HCT116 (cell line): ENCODE measurements around the gene MOK. TPM values are rescaled to one million over a fixed set of nuclear protein-coding genes. Genes with fewer than 3 reads are reported as not detected.

Source experiments
- ATAC-seq: fragments of 200-7000 bp; cut with Tn5 transposase; 2 replicates; pipeline ENCODE4 v1.9.1; 2020; ENCODE audit warnings: mild to moderate bottlenecking, moderate library complexity
- BruUV-seq: library from RNA; stranded (reverse); fragments of 400-500 nt; replicated peaks from 2 replicates; lab custom pipeline; 2021; lab: Mats Ljungman, UMichigan
- CTCF ChIA-PET: fragments of 300-600 bp; sonication (Branson Sonifier 250); formaldehyde crosslinking; loops from one replicate; lab custom pipeline; 2021; ENCODE audit warnings: antibody characterized with exemption; lab: Charles Lee
- POLR2A ChIA-PET: fragments of 300-600, 350-600 bp; sonication (Branson Sonifier 250); formaldehyde crosslinking; loops from one replicate; lab custom pipeline; 2021; ENCODE audit warnings: antibody characterized with exemption; lab: Charles Lee
- RAD21 ChIA-PET, 2 experiments: fragments of 300-600 bp; sonication (Branson Sonifier 250); formaldehyde crosslinking; loops; one replicate each; lab custom pipeline; 2023; ENCODE audit warnings: low total read pairs in 2 of 2; ENCODE audit not compliant: uncharacterized antibody in 2 of 2, unreplicated experiment in 2 of 2, low non-redundant PET in 1 of 2; lab: Charles Lee
- DNase-seq: peaks from one replicate; pipeline ENCODE4 v3.0.0-alpha.2; 2010; ENCODE audit warnings: low read depth, low spot score
- H2AFZ ChIP-seq: fragments of 200-600 bp; shearing (Covaris generic), sonication (generic); 2 replicates; pipeline ENCODE4 v1.6.1; 2017; ENCODE audit warnings: low read depth, mixed run types, mixed read lengths, antibody characterized with exemption, low read length; ENCODE audit not compliant: poor library complexity, severe bottlenecking
- H3K27ac ChIP-seq: 2 replicates; pipeline ENCODE4 v1.5.1; 2012; ENCODE audit warnings: low read depth, low read length
- H3K27me3 ChIP-seq: fragments of 200-600 bp; sonication (generic); 2 replicates; pipeline ENCODE4 v1.6.1; 2016; ENCODE audit warnings: mixed run types, low read length, mixed read lengths; ENCODE audit not compliant: insufficient read depth
- H3K36me3 ChIP-seq, 2 experiments: fragments of 200-500 bp in 1 of 2; fragments of 200-600 bp in 1 of 2; sonication (Bioruptor generic) in 1 of 2; sonication (generic) in 1 of 2; 2 replicates each; pipeline versions ENCODE4 v1.5.1 to v1.6.1; 2014 to 2016; ENCODE audit warnings: low read length in 2 of 2, inconsistent platforms in 1 of 2, mixed read lengths in 1 of 2, mixed run types in 1 of 2; ENCODE audit not compliant: insufficient read depth in 2 of 2, control insufficient read depth in 1 of 2
- H3K4me1 ChIP-seq, 2 experiments: fragments of 200-600 bp in 1 of 2; sonication (generic) in 1 of 2; 2 replicates each; pipeline versions ENCODE4 v1.5.1 to v1.6.1; 2012 to 2017; ENCODE audit warnings: low read length in 2 of 2, inconsistent platforms in 1 of 2, mild to moderate bottlenecking in 1 of 2, mixed read lengths in 1 of 2, mixed run types in 1 of 2, moderate library complexity in 1 of 2; ENCODE audit not compliant: insufficient read depth in 2 of 2, control insufficient read depth in 1 of 2
- H3K4me2 ChIP-seq: fragments of 200-600 bp; sonication (generic); 2 replicates; pipeline ENCODE4 v1.6.1; 2017; ENCODE audit warnings: mixed run types, low read length, mixed read lengths
- H3K4me3 ChIP-seq, 2 experiments: fragments of 200-600 bp in 1 of 2; sonication (generic) in 1 of 2; replicated peaks in 1 of 2; 2 replicates each; pipeline ENCODE4 v1.5.1; 2011 to 2016; ENCODE audit warnings: low read length in 2 of 2, control low read depth in 1 of 2, low read depth in 1 of 2, mild to moderate bottlenecking in 1 of 2, mixed read lengths in 1 of 2, mixed run types in 1 of 2
- H3K79me2 ChIP-seq: fragments of 200-600 bp; sonication (generic); 2 replicates; pipeline ENCODE4 v1.6.1; 2017; ENCODE audit warnings: mild to moderate bottlenecking, mixed run types, low read length, moderate library complexity, mixed read lengths; ENCODE audit not compliant: insufficient read depth
- H3K9ac ChIP-seq: fragments of 200-600 bp; sonication (generic); 2 replicates; pipeline ENCODE4 v1.6.1; 2016; ENCODE audit warnings: low read length, mixed read lengths
- H3K9me2 ChIP-seq: fragments of 200-600 bp; sonication (generic), shearing (Covaris generic); 2 replicates; pipeline ENCODE4 v1.6.1; 2017; ENCODE audit warnings: mixed run types, mild to moderate bottlenecking, moderate library complexity; ENCODE audit not compliant: insufficient read depth
- H3K9me3 ChIP-seq, 2 experiments: fragments of 200-500 bp in 1 of 2; fragments of 200-600 bp in 1 of 2; sonication (Bioruptor generic) in 1 of 2; sonication (generic) in 1 of 2; 2 replicates each; pipeline ENCODE4 v1.6.1; 2014 to 2017; ENCODE audit warnings: low read length in 2 of 2, mixed read lengths in 2 of 2, inconsistent platforms in 1 of 2, low read depth in 1 of 2, mild to moderate bottlenecking in 1 of 2, mixed run types in 1 of 2, moderate library complexity in 1 of 2; ENCODE audit not compliant: control insufficient read depth in 1 of 2, insufficient read depth in 1 of 2
- H4K20me1 ChIP-seq: fragments of 200-600 bp; sonication (generic), shearing (Covaris generic); 2 replicates; pipeline ENCODE4 v1.6.1; 2017; ENCODE audit warnings: mixed run types, mild to moderate bottlenecking, moderate library complexity; ENCODE audit not compliant: insufficient read depth
- CEBPB ChIP-seq: IDR thresholded peaks from 2 replicates; pipeline ENCODE4 v1.6.1; 2012; ENCODE audit warnings: low read depth
- EGR1 ChIP-seq: IDR thresholded peaks from 2 replicates; pipeline ENCODE4 v1.6.1; 2012; ENCODE audit warnings: low read depth
- ELF1 ChIP-seq: IDR thresholded peaks from 2 replicates; pipeline ENCODE4 v1.6.1; 2012; ENCODE audit warnings: low read depth, borderline replicate concordance
- EZH2 ChIP-seq: fragments of 200-600 bp; sonication (generic); IDR thresholded peaks from 2 replicates; pipeline ENCODE4 v1.6.1; 2017; ENCODE audit warnings: antibody characterized with exemption, mixed run types
- FOSL1 ChIP-seq: IDR thresholded peaks from 2 replicates; pipeline ENCODE4 v1.6.1; 2012; ENCODE audit warnings: low read depth
- JUND ChIP-seq: IDR thresholded peaks from 2 replicates; pipeline ENCODE4 v1.6.1; 2012
- MAX ChIP-seq: IDR thresholded peaks from 2 replicates; pipeline ENCODE4 v1.6.1; 2012
- REST ChIP-seq: IDR thresholded peaks from 2 replicates; pipeline ENCODE4 v1.6.1; 2012; ENCODE audit warnings: low read depth
- SIN3A ChIP-seq: IDR thresholded peaks from 2 replicates; pipeline ENCODE4 v1.6.1; 2012; ENCODE audit warnings: low read depth
- intact Hi-C: fragments of 100-400 bp; cut with micrococcal nuclease; formaldehyde crosslinking; loops from 2 replicates; pipeline ENCODE4 v1.10.0; 2022
- total RNA-seq: library from RNA; stranded (reverse); gene quantifications from one replicate; pipeline ENCODE4 v1.2.1, GENCODE V29; 2021; ENCODE audit not compliant: unreplicated experiment

MOK gene
- total RNA-seq, 1 experiment from 2014 or later, result 9.4 TPM

- POLR2A ChIA-PET, result interaction anchor here (0.6 kb wide), 1 partner anchor 244 kb away, joined by 4 read pairs; no protein-coding TSS in a partner anchor
- Histone ChIP-seq H3K27me3 (no peaks in the 10 kb centered on the region), H3K4me1 (no peaks in the 10 kb centered on the region), H2AFZ (no peak overlapping the region), H3K27ac (no peak overlapping the region), H3K9me2 (no peaks in the 10 kb centered on the region), H3K36me3 (no peaks in the 10 kb centered on the region; a peak in 1 of 4 replicates), H3K9ac (no peak overlapping the region), H3K79me2 (peaks cover 20% of the 10 kb centered on the region; the same call in 1 of the 2 replicates), H4K20me1 (no peaks in the 10 kb centered on the region), H3K9me3 (no peaks in the 10 kb centered on the region), H3K4me3 (no peak overlapping the region), H3K4me2 (no peak overlapping the region)
- TF ChIP-seq SIN3A (no peak), EZH2 (no peak), ELF1 (no peak), FOSL1 (no peak), MAX (no peak), JUND (no peak), EGR1 (no peak), REST (no peak), CEBPB (no peak)
- no TSS peak for BruUV-seq
- CTCF ChIA-PET, result no interaction called here
- ATAC-seq (no peak), DNase-seq (no peak)
- intact Hi-C loops, result no loop called here
- RAD21 ChIA-PET, result no interaction called here
Observed at GRCh38 chr14:102202944-102203343, 102.0 kb downstream of the MOK start.
